ENCODE results near the gene SH3GLB2. TPM values are rescaled to one million over a fixed set of nuclear protein-coding genes. Genes with fewer than 3 reads are reported as not detected.

Gene SH3GLB2
- total RNA-seq, result 32.7 and 36.5 TPM in 2 replicates

GRCh38 chr9:129028192-129028966, at the start of gene SH3GLB2:
Gene SH3GLB2, minus strand, starts transcription at chr9:129028331. Its CDS starts 177 bp downstream, at chr9:129028154.

GRCh38 chr9:129036241-129036922, 8.3 kb upstream of the SH3GLB2 start, which contains the start of gene MIGA2:
Gene MIGA2, plus strand, starts transcription at chr9:129036626. Its CDS starts 3,969 bp downstream, at chr9:129040595.

Other genes with a start within 250 kb of the SH3GLB2 start
- gene TBC1D13, start 241.1 kb downstream of the SH3GLB2 start, total RNA-seq, result 14.3 and 30.7 TPM in 2 replicates
- gene ENDOG, start 209.8 kb downstream of the SH3GLB2 start, total RNA-seq, result 10.1 and 16.2 TPM in 2 replicates
- gene SPOUT1, start 198.5 kb downstream of the SH3GLB2 start, total RNA-seq, result 17.2 and 40.4 TPM in 2 replicates
- gene KYAT1, start 146.4 kb downstream of the SH3GLB2 start, total RNA-seq, result 2.9 and 5.2 TPM in 2 replicates
- gene LRRC8A, start 146.2 kb downstream of the SH3GLB2 start, total RNA-seq, result 41.9 and 45.4 TPM in 2 replicates
- gene PHYHD1, start 107.3 kb downstream of the SH3GLB2 start, total RNA-seq, result 16.2 and 22.2 TPM in 2 replicates
- 28.3 and 29.3 TPM in 2 replicates for gene DOLK, start 80.7 kb downstream of the SH3GLB2 start, total RNA-seq
- 26.5 and 33.2 TPM in 2 replicates for gene NUP188, start 80.6 kb downstream of the SH3GLB2 start, total RNA-seq
- gene MIGA2, start 8.3 kb upstream of the SH3GLB2 start, total RNA-seq, result 16.6 and 31.9 TPM in 2 replicates
- gene DOLPP1, start 52.8 kb upstream of the SH3GLB2 start, total RNA-seq, result 10.3 and 11.2 TPM in 2 replicates
- 49.8 and 54.1 TPM in 2 replicates for gene CRAT, start 82.5 kb upstream of the SH3GLB2 start, total RNA-seq
- gene PTPA, start 83.1 kb upstream of the SH3GLB2 start, total RNA-seq, result 141 and 146 TPM in 2 replicates
- 55.6 and 58.3 TPM in 2 replicates for gene IER5L, start 149.9 kb upstream of the SH3GLB2 start, total RNA-seq